GM18867 (cell line): Measurements from ENCODE around the gene FSCN2.
A peak's percentile ranks its signal among the peaks of the same experiment; 100 is the strongest.

Experiments
- ATAC-seq: cut with Tn5 transposase; IDR thresholded peaks from one replicate; pipeline ENCODE4 v1.9.1; 2021; ENCODE audit warnings: mild to moderate bottlenecking, moderate library complexity; ENCODE audit not compliant: unreplicated experiment

Gene FSCN2

DNA sequence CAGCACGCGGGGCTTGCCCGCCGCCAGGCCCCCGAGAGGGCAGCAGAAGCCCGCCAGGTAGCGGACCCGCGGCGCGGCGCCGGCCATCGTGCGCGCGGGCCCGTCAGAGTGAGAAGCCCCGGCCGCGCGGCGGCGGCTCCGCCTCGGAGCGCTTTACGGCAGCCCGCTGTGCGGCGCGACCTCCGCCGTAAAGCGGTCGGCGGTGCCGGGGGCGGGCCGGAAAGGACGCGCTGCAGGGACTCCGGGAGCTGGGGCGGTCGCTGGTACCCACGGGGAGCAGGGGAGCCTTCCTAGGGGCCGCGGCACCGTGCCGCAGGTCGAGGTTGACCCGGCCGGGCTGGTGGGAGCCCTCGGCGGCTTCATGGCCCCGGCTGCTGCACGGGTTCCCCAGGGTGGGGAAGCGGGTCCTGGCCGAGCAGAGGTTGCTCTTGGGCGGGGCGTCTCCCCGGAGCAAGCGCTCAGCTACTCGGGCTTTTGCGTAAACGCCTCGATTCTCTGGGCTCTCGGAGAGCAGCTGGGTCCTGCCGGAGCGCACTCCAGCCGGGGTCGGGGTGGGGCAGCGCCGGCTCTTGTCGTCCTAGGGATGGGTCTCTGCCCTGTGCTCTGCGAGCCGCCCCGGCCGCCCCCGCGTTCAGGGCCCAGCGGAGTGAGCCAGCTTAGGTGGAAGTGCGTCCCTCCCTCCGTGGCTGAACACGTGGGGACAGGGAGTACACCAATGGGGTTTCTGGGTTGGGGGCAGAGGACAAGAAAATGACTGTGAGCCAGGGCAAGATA lies 24.3 kb downstream of the FSCN2 start, which contains the start of gene FAAP100:
Gene FAAP100 (minus strand): TSS at position 110 of the 774 bp plus-strand sequence. CDS start 23 bp downstream, at position 87.
- peak; percentile 39 for ATAC-seq

DNA sequence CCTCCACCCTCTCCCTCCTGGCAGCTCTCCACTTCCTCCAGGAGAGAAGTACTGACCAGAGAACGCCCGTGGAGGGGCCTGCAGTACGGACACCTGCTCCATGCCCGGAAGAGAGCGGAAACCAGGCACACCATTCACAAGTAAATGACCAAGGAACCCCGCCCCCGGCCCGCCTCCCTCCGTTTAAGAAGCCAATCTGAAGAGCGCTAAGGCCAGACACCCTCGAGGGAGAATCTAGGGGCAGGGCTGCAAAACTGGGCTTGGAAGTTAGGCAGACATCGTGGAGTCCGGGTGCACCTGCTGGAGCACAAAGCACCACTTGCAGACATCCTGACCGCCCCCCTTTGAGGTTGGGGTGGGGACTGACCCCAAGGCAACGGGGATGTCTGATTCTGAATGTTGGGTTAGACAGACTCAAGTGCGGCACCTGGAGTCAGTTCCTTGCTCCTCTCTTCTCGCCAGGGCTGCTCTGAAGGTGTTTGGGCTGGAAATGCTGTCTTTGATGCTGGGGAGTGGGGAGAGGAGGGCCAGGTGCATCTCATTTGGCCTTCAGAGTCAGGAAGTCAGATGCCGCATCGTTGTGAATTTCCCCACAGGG lies 24.9 kb downstream of the FSCN2 start:
- peak; percentile 34 for ATAC-seq

DNA sequence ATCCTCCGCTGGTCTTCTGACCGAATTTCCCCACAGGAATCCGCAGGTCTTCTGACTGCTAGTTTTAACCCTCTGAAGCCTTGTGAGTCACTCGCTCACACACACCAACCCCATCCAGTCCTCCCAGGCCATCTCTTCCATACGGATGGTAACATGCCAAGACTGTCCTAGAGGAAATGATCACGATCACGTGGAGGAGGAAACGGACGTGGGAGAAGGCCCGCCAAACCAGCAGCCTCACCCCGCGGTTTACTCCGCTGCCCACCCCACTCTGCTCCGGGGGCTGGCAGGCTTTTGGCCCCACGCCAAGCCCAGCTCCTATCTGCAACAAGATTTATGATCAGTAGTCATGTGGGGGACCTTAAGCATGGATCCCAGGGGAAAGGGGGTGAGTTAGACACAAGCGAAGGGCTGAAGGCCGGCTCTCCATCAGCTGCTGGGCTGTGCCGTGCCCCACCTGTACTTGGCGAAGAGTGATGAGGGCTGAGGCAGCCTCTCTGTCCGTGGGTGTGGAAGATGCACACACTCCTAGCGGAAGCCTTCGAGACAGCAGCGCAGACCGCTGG lies 25.5 kb downstream of the FSCN2 start:
- ATAC-seq: no peak

DNA sequence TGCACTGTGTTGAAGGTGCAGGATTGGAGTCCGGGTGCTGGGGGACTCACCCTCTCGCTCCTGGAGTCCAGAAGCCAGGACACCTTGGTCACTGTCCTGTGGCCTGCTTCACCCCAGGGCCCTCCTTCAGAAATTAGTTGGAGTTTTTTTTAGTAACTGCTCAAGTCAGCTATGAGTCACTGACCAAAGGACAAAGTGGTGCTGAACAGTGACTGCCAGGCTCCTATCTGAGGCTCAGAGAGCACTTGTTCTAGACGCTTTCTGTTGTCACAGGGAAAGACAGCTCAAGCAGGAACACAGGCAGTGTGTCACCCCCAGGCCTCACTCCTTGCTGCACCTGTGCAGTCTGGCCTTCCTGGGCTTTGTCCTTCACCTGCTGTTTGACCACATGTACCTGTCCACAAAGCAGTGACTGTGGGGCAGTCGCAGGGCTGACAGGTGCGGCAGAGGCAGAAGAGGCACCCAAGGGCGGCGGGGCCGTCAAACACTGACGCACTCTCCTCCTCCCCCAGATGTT lies 28.1 kb downstream of the FSCN2 start:
- no peak for ATAC-seq

DNA sequence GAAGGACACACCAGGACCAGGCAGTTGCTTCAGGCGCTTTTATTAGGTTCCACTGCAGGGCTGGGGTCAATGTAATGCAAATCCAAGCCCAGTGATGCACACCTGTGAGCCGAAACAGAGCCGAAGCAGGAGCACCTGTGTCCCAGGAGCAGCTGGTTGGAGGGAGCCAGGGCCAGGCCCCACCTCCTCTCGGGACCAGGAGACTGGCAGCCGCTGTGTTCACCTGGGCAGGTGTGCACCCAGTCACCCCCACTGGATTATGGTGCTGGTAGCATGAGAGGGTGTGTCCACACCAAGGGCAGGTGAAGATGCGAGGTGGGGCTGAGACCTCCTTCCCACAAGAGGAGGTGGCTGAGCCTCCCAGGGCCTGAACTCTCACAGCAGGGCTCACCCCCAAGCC lies 28.7 kb downstream of the FSCN2 start:
- no peak for ATAC-seq

DNA sequence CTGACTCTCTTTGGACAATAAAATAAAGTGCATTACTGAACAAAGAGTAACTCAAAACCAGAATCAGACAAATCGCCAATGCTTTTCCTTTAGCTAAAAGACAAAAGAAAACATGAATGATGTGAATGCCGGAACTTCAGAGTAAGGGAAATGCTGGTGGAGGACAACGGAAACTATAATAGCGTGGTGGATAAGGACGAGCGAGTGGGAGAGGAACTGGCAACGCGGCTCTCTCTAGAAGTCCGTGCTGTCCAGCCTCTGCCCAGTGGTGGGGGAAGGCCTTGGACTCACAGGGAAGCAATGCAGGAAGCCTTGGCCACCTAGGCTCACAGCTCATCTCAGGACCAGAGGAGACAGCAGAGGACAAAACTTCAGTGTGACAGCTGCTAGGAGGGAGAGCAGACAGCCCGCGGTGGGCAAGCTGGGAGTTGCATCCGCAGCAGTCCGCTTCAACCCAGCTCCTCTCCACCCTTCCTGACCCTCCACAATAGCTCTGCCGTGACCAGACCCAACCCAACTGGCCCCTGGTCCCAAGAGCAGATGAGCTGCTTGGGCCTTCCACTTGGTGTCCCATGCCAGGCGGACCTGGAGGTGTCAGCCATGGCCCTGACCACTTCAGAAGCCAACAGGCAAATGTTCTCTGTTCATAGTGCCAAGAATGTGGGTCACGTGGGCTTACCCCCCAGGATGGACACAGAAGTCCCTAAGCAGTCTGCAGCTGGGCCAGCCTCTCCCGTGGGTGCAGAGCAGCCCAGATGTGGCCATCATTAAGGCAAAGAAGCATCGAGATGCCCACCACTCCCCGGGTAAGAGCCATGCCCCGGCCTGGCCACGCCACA lies 29.3 kb downstream of the FSCN2 start:
- ATAC-seq: no peak

DNA sequence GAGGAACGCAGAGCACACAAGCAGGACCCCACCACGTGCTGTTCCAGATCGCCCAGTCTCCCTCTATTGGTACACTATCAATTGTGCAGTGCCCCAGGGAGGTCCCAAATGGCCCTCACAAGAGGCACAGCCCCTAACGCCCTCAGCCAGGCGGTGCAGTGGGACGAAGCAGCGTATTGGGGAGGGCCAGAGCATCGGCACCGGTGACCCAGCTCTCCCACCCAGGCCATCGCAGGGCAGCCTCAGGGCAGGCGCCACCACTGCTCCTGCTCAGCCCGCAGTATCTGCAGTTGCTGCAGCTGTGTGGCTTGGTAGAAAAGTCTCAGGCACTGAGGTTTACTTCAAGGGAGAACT lies 29.9 kb downstream of the FSCN2 start:
- ATAC-seq: no peak

DNA sequence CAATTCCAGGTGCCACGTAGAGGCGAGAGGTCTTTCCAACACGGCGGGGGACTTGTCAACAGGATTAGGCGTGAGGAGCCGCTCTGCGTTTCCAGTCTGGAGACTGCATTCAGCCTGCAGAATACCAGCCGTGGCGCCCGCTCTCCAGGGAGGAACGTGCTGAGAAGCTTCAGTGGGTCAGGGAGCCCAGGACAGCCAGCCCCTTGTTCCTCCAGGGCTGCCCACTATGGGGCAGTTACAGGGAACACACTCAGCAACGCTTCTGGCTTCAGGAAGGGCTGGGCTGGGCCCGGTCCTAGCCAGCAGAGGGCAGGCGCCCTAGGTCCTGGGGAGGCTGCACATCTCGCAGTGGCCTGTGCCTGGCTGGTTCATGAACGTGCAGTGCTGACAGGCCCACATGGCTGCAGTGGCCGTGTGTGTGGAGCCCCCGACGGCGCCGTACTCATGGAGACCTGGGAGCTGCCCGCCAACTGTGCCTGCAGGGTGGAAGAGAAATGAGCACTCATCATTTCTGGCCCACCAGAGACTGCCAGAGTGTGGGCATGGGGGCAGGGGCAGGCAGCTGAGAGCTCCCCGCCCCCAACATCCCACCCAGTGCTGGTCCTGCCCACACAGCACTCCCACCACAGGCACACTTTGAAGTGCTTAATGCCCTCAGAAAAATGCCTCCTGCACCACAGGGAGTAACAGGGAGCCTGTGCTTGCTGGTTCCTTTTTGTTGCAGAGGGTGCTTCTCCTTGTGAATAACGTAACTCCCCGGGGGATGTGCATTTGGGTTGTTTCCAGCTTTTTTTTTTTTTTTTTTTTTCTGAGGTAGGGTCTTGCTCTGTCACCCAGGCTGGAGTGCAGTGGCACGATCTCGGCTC lies 31.0 kb downstream of the FSCN2 start:
- no peak for ATAC-seq

DNA sequence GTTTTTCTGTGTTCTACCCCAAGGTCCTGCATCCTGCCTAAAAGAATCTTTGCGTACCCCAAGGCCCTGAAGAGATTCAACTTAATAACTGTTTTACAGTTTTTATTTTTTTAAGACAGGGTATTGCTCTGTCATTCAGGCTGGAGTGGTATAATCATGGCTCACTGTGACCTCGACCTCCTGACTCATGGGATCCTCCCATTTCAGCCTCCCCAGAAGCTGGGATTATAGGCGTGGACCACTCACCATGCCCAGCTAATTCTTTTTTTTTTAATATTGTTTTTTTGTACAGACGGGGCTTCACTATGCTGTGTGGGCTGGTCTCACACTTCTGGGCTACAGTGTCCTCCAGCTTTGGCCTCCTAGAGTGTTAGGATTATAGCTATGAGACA lies 33.3 kb downstream of the FSCN2 start:
- ATAC-seq: no peak

DNA sequence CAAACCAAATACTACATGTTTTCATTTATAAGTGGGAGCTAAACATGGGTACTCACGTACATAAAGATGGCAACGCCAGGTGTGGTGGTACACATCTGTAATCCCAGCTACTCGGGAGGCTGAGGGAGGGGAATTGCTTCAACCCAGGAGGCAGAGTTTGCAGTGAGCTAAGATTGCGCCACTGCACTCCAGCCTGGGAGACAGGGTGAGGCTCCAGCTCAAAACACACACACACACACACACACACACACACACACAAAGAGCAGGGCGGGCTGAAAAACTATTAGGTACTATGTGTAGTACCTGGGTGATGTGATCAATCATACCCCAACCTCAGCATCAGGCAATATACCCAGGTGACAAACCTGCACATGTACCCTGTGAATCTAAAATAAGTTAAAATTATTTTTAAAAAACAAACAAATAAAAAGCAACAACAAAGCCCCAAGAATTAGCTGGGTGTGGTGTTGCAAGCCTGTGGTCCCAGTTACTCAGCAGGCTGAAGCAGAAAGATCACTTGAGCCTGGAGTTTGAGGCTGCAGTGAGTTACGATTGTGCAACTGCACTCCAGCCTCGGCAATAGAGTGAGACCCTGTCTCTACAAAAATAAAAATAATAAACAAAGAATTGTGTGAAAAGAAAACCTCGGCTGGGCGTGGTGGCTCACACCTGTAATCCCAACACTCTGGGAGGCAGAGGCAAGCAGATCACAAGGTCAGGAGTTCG lies 35.8 kb downstream of the FSCN2 start:
- no peak for ATAC-seq

DNA sequence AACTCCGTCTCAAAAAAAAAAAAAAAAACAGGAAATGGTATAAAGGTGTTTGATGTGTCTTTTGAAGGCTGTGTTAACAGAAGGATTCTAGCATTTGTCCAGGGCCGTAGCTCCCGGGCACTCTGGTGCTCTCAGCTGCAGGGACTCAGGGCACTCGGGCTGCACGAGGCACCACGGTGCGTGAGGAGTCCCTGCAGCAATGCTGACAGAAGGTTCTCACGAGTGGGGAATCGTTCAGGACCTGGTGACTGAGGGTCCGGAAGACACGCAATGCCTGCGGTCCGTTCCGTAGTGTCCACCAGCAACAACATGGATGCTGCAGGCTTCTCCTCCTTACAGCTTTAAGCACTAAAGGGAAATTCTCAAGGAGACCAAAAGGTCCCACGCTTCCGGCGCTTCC lies 36.6 kb downstream of the FSCN2 start:
- no peak for ATAC-seq

DNA sequence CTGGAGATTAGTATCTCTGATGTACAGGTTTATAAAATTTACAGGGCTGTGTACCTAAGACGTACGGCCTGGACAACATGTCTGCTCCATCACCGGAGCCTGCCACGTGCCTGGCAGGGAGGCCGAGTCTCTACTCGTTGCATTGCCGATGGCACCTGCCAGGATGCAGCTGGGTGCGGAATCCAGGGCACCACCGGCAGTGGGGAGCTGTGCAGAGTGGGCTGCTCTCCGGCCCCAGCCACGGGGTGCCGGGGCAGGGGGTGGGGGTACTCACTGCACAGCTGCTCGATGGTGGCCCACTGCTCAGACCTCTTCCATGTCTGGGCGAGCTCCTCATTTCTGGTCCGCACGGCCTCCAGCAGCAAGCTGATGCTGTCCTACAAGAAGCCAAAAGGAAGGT lies 37.1 kb downstream of the FSCN2 start:
- ATAC-seq: no peak

DNA sequence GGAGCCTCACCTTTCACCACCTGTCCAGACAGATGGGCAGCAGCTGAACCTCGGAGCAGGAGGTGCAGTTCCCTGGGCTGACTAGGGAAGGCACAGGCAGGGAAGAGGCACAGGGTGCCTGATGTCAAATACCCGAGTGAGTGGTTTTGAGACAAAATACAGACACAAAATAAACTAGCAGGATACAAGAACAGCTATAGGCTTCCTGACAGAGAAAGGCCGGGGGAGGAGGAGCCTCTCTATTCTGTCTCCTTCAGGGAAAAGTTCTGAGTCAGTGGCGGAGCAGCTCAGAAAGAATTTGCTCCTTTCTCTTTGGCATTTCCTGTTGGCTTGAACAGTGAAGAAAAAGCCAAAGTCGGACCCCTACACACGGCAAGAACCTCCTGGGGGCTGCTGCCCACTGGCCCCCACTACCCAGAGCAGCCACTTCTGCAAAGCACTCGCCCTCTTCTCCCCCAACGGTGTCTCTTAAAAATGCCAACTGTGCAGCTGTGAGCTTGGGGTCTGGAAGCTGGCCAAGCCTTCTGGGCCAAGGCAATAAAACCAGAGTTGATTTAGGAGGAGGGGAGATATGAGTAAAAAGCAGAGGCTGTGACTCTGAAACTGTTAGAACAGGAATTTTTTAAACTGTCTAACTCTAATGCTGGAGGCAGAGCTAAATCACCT lies 38.4 kb downstream of the FSCN2 start:
- no peak for ATAC-seq

DNA sequence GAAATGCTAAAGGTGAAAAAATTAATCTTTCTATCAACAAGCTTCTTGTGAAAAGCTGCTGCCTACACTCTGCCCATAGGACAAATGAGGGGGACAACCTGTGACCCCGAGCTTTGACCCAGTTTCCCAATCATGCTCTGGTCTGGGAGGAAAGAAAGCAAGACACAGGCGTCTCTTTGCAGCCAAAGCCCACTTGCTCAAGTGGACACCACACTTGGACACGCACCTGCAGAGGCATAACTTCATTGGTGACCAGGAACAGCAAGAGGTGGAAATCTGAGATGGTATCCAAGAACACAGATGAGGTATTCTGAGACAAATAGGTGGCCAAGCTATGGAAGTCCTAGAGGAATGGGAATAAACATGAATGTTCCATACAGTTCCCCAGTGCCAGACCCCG lies 39.0 kb downstream of the FSCN2 start:
- no peak for ATAC-seq

DNA sequence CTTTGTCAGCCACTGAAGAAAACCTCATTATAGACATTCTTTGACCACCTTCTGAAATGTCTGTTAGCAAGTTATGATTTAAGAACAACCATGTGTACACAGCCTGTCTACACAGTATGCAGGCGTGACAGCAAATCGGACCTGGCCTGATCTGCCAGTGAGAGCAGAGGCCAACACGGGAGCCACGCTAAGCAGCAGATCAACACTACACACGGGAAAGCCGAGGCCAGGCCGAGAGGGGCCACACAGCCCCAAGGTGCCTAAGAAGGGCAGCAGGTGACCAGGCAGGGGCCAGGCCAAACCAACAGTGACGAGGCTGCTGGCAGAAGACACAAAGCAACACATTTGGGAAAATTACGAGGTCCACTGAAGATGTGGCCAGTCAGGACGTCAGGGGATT lies 40.2 kb downstream of the FSCN2 start:
- ATAC-seq: no peak

DNA sequence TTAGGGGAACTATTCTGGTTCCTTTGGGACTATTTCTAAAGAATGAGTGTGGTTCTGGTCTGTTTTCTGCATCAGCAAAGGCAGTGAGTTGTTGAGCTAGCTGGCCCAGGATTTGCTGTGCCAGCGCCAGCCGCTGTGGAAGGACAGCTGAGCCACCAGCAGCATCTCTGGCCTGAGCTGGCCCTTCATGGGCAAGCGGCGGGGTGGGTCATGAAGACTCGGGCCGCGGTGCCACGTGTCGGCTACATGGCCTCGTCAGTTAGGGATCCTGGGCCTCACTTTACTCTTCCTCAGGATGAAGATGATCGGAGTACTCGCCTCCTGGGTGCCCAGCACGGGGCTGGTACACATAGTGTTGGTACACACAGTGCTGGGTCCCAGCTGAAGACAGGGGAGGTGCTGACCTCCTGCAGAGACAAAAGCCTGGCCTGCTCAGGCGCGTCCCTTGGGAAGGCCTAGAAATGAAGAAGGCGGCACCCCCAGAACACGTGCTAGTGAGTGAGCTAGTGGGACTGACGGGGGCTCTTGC lies 41.9 kb downstream of the FSCN2 start:
- ATAC-seq: no peak

DNA sequence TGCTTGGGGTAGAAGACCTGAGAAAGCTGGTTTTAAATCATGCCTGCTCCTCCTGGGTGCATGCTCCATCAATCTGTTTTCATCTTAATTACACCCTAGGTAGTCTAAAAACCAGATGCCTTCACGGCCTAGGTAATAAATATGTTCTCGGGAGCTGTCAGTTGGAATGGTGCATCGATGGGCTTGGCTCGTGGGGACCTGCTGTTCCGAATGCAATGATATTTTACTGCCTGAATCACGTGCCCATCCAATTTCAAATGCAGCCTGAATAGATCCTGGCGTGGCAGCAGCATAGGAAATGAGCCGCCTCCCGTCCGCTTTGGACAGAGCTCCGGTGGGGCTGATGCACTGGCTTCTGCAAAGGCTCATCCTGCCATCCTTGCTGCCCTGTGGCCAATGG lies 42.8 kb downstream of the FSCN2 start:
- no peak for ATAC-seq

DNA sequence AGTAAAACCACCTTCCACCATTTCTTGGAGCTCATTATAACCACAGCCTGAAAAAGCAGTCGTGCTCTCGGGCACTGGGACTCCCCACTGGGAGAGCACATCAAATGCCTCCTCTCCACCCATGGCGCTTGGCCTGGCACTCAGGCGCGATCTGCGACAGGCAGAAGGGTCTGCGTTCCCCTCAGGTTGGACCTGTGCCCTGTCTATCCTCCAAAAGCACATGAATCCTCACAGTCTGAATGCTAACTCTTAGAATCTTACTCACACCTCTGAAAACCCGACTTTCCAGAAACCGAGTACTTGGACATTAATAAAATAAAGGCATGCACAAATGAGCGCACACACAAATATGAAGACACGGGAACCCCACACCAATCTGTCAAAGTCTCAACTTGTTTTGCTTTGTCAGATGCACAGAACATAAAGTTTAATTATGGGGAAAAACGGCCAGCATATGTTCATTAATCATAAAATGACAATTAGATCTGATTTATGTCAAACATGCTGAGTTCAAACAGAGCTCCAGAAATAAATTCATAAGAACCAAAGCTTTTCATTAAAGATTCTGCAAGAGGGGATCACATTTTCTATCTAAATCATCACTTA lies 44.5 kb downstream of the FSCN2 start:
- no peak for ATAC-seq
